ENCODE measurements around the gene COLEC11. TPM values are rescaled to one million over a fixed set of nuclear protein-coding genes. Genes with fewer than 3 reads are reported as not detected.

Gene COLEC11
- total RNA-seq, 3 donors from 2014 or later (not counting 1 experiment from before 2014, with no cell fraction given) = 0.61 TPM; not detected in 2

- Histone ChIP-seq H3K4me1 (ENCODE audit: control insufficient read depth, insufficient read depth, low read length) (no peaks in the 10 kb centered on the region), H3K4me3 (ENCODE audit: low read length) (no peak overlapping the region), H3K9me3 (ENCODE audit: control insufficient read depth, insufficient read depth, low read length) (no peaks in the 10 kb centered on the region), H3K27ac (ENCODE audit: low read length) (no peak overlapping the region), H3K36me3 (ENCODE audit: control insufficient read depth, insufficient read depth, low read length) (no peaks in the 10 kb centered on the region), H3K27me3 (ENCODE audit: control insufficient read depth, insufficient read depth, low read length) (no peaks in the 10 kb centered on the region)
- H3K4me3 Mint-ChIP-seq = no peak overlapping the region
- TF ChIP-seq, protein P1, sequence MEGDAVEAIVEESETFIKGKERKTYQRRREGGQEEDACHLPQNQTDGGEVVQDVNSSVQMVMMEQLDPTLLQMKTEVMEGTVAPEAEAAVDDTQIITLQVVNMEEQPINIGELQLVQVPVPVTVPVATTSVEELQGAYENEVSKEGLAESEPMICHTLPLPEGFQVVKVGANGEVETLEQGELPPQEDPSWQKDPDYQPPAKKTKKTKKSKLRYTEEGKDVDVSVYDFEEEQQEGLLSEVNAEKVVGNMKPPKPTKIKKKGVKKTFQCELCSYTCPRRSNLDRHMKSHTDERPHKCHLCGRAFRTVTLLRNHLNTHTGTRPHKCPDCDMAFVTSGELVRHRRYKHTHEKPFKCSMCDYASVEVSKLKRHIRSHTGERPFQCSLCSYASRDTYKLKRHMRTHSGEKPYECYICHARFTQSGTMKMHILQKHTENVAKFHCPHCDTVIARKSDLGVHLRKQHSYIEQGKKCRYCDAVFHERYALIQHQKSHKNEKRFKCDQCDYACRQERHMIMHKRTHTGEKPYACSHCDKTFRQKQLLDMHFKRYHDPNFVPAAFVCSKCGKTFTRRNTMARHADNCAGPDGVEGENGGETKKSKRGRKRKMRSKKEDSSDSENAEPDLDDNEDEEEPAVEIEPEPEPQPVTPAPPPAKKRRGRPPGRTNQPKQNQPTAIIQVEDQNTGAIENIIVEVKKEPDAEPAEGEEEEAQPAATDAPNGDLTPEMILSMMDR (IDR thresholded peaks at IDR 0.05) = no peak
- WGBS (ENCODE audit: insufficient coverage) = 73% methylated on average over 2 of the region's 3 CpGs
- H3K27ac Mint-ChIP-seq = no peak overlapping the region
- intact Hi-C loops (cut with micrococcal nuclease) = no loop called here
- no peaks in the 10 kb centered on the region for H3K36me3 Mint-ChIP-seq
- ATAC-seq (no peak), DNase-seq (no peak)
- no peaks in the 10 kb centered on the region for H3K9me3 Mint-ChIP-seq
- no peaks in the 10 kb centered on the region for H3K4me1 Mint-ChIP-seq
- H3K27me3 Mint-ChIP-seq (ENCODE audit: low read depth in 2 of 2) = peaks cover 0 to 6% of the 10 kb centered on the region in 2 donors
These were observed 69.2 kb downstream of the COLEC11 start for GRCh38 chr2:3664118-3664517.

DNA sequence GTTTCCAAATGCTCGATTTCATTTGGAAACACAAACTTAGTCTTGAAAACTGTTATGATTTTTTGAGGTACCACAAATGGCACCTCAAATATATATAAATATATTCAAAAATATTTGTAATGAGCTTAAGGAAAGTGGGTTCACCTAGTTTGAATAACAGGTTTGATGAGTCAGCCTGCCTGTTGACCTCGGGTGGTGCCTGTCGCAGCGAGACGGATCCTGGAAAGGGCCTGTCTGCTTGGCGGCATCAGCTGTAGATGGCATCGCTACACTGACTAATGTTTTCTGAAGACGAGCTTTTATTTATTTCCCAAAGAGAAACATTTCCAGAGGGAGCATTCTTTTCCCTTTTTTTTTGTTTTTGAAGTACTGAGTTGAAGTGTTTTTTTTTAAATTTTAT, 70.0 kb downstream of the COLEC11 start:
- H3K36me3 Mint-ChIP-seq = no peaks in the 10 kb centered on the region
- no peaks in the 10 kb centered on the region for H3K27me3 ChIP-seq (ENCODE audit: control insufficient read depth, insufficient read depth, low read length)
- ATAC-seq = no peak
- H3K4me1 Mint-ChIP-seq = no peaks in the 10 kb centered on the region
- no peaks in the 10 kb centered on the region for H3K4me1 ChIP-seq (ENCODE audit: control insufficient read depth, insufficient read depth, low read length)
- no peaks in the 10 kb centered on the region for H3K9me3 ChIP-seq (ENCODE audit: control insufficient read depth, insufficient read depth, low read length)
- TF ChIP-seq, protein P1 (IDR thresholded peaks at IDR 0.05) = no peak
- H3K4me3 ChIP-seq (ENCODE audit: low read length) = no peak overlapping the region
- no peaks in the 10 kb centered on the region for H3K36me3 ChIP-seq (ENCODE audit: control insufficient read depth, insufficient read depth, low read length)
- WGBS (ENCODE audit: insufficient coverage) = 92% methylated on average over 7 of the region's 8 CpGs
- intact Hi-C loops (cut with micrococcal nuclease) = no loop called here
- no peak overlapping the region for H3K4me3 Mint-ChIP-seq
- no peaks in the 10 kb centered on the region for H3K9me3 Mint-ChIP-seq
- no peak overlapping the region for H3K27ac ChIP-seq (ENCODE audit: low read length)
- no peak overlapping the region for H3K27ac Mint-ChIP-seq
- no peak for DNase-seq
- H3K27me3 Mint-ChIP-seq (ENCODE audit: low read depth in 2 of 2) = peaks cover 0 to 6% of the 10 kb centered on the region in 2 donors

GRCh38 chr2:3665886-3666612, 71.1 kb downstream of the COLEC11 start:
- Mint-ChIP-seq H3K36me3 (no peaks in the 10 kb centered on the region), H3K27me3 (ENCODE audit: low read depth in 2 of 2) (peaks cover 0 to 6% of the 10 kb centered on the region in 2 donors), H3K4me1 (no peaks in the 10 kb centered on the region), H3K9me3 (no peaks in the 10 kb centered on the region), H3K4me3 (no peak overlapping the region), H3K27ac (no peak overlapping the region)
- no peak overlapping the region for H3K27ac ChIP-seq (ENCODE audit: low read length)
- intact Hi-C loops (cut with micrococcal nuclease) = no loop called here
- H3K36me3 ChIP-seq (ENCODE audit: control insufficient read depth, insufficient read depth, low read length) = no peaks in the 10 kb centered on the region
- TF ChIP-seq, protein P1 (IDR thresholded peaks at IDR 0.05) = no peak
- no peaks in the 10 kb centered on the region for H3K4me1 ChIP-seq (ENCODE audit: control insufficient read depth, insufficient read depth, low read length)
- WGBS (ENCODE audit: insufficient coverage) = 91% methylated on average over 14 of the region's 16 CpGs
- no peaks in the 10 kb centered on the region for H3K27me3 ChIP-seq (ENCODE audit: control insufficient read depth, insufficient read depth, low read length)
- no peak for DNase-seq
- no peak overlapping the region for H3K4me3 ChIP-seq (ENCODE audit: low read length)
- peak in 1 of 3 donors; percentile 29 for ATAC-seq
- H3K9me3 ChIP-seq (ENCODE audit: control insufficient read depth, insufficient read depth, low read length) = no peaks in the 10 kb centered on the region

DNA sequence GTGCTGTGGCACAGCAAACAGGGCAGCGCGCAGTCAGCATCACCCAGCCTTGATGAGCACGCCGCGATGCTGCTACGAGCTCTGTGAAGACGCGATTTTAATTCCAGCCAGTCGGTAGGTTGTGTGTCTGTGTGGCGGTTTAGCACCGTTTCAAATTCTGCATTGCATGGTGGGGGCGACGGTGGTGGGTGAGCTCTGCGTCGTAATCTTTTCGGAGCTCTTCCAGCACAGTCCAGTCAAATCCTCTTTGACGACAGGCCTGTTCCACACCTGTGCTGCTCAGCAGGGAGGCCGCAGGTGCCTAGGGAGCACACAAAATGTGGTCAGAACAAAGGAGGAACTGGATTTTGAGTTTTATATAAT, 71.7 kb downstream of the COLEC11 start:
- Mint-ChIP-seq H3K27me3 (ENCODE audit: low read depth in 2 of 2) (peaks cover 0 to 6% of the 10 kb centered on the region in 2 donors), H3K4me3 (no peak overlapping the region), H3K9me3 (no peaks in the 10 kb centered on the region), H3K36me3 (no peaks in the 10 kb centered on the region), H3K4me1 (no peaks in the 10 kb centered on the region), H3K27ac (no peak overlapping the region)
- ATAC-seq = no peak
- TF ChIP-seq, protein P1 (IDR thresholded peaks at IDR 0.05) = no peak
- no peaks in the 10 kb centered on the region for H3K36me3 ChIP-seq (ENCODE audit: control insufficient read depth, insufficient read depth, low read length)
- no peaks in the 10 kb centered on the region for H3K4me1 ChIP-seq (ENCODE audit: control insufficient read depth, insufficient read depth, low read length)
- 88% methylated on average over 18 of the region's 18 CpGs for WGBS (ENCODE audit: insufficient coverage)
- intact Hi-C loops (cut with micrococcal nuclease) = no loop called here
- no peak overlapping the region for H3K4me3 ChIP-seq (ENCODE audit: low read length)
- H3K27me3 ChIP-seq (ENCODE audit: control insufficient read depth, insufficient read depth, low read length) = no peaks in the 10 kb centered on the region
- no peaks in the 10 kb centered on the region for H3K9me3 ChIP-seq (ENCODE audit: control insufficient read depth, insufficient read depth, low read length)
- no peak for DNase-seq
- no peak overlapping the region for H3K27ac ChIP-seq (ENCODE audit: low read length)

All from natural killer cell (primary cell).